Caco-2 (cell line): ENCODE results near the gene CRYBA4. TPM values are rescaled to one million over a fixed set of nuclear protein-coding genes. Genes with fewer than 3 reads are reported as not detected.

ENCODE experiments used
- BruUV-seq: library from RNA; stranded (reverse); fragments of 400-500 nt; replicated peaks from 2 replicates; lab custom pipeline; 2021; lab: Mats Ljungman, UMichigan
- CTCF ChIA-PET: fragments of 300-600 bp; sonication (Branson Sonifier 250); formaldehyde crosslinking; loops from one replicate; lab custom pipeline; 2022; ENCODE audit warnings: antibody characterized with exemption; lab: Charles Lee
- POLR2A ChIA-PET: fragments of 300-600 bp; sonication (Branson Sonifier 250); formaldehyde crosslinking; loops from one replicate; lab custom pipeline; 2022; ENCODE audit warnings: antibody characterized with exemption; lab: Charles Lee
- DNase-seq, 2 experiments: peaks; one replicate each; pipeline versions ENCODE4 v3.0.0 to v3.0.0-alpha.2; 2020 to 2022
- H3K27me3 ChIP-seq: replicated peaks from 2 replicates; pipeline ENCODE4 v1.6.0; 2011; ENCODE audit warnings: low read length; ENCODE audit not compliant: control insufficient read depth, insufficient read depth
- H3K36me3 ChIP-seq: 2 replicates; pipeline ENCODE4 v1.5.1; 2011; ENCODE audit warnings: low read length; ENCODE audit not compliant: control insufficient read depth, insufficient read depth
- H3K4me1 ChIP-seq: fragments of 250-450 bp; sonication (Bioruptor Pico); 2 replicates; pipeline ENCODE4 v1.5.1; 2020; ENCODE audit warnings: mild to moderate bottlenecking
- H3K4me3 ChIP-seq: 2 replicates; pipeline ENCODE4 v1.5.1; 2011; ENCODE audit warnings: low read depth, mild to moderate bottlenecking, control low read depth, low read length
- H3K9me3 ChIP-seq: fragments of 250-450 bp; sonication (Bioruptor Pico); 2 replicates; pipeline ENCODE4 v1.5.1; 2020; ENCODE audit warnings: mild to moderate bottlenecking, moderate library complexity
- H3K27ac Mint-ChIP-seq: one replicate; pipeline ENCODE4 v1.8.0; 2022; ENCODE audit warnings: mixed read lengths; ENCODE audit not compliant: unreplicated experiment
- H3K27me3 Mint-ChIP-seq: one replicate; pipeline ENCODE4 v1.8.0; 2022; ENCODE audit warnings: mixed read lengths; ENCODE audit not compliant: insufficient read depth, unreplicated experiment
- H3K36me3 Mint-ChIP-seq: one replicate; pipeline ENCODE4 v1.8.0; 2022; ENCODE audit warnings: mild to moderate bottlenecking, mixed read lengths; ENCODE audit not compliant: insufficient read depth, unreplicated experiment
- H3K4me1 Mint-ChIP-seq: one replicate; pipeline ENCODE4 v1.8.0; 2022; ENCODE audit warnings: low read depth, mixed read lengths; ENCODE audit not compliant: unreplicated experiment
- H3K4me3 Mint-ChIP-seq: one replicate; pipeline ENCODE4 v1.8.0; 2022; ENCODE audit warnings: mild to moderate bottlenecking, moderate library complexity, mixed read lengths; ENCODE audit not compliant: unreplicated experiment
- H3K9me3 Mint-ChIP-seq: one replicate; pipeline ENCODE4 v1.8.0; 2022; ENCODE audit warnings: mixed read lengths; ENCODE audit not compliant: unreplicated experiment
- intact Hi-C: fragments of 100-400 bp; cut with micrococcal nuclease; formaldehyde crosslinking; loops from one replicate; pipeline ENCODE4 v1.10.0; 2022; ENCODE audit not compliant: unreplicated experiment
- total RNA-seq: library from RNA; stranded (reverse); gene quantifications from 2 replicates; pipeline ENCODE4 v1.2.3, GENCODE V29; 2022
- TF ChIP-seq, protein P1 (sequence below), 2 experiments: fragments of 200-600 bp in 1 of 2; IDR thresholded peaks; 1 replicate in 1 of 2; 2 replicates in 1 of 2; pipeline versions ENCODE4 v1.5.1 to v1.8.0; 2011 to 2022; ENCODE audit warnings: antibody characterized with exemption in 1 of 2, control low read depth in 1 of 2, inconsistent platforms in 1 of 2, low read depth in 1 of 2, low read length in 1 of 2, mild to moderate bottlenecking in 1 of 2, moderate library complexity in 1 of 2; ENCODE audit not compliant: insufficient read depth in 1 of 2, severe bottlenecking in 1 of 2, unreplicated experiment in 1 of 2

The CRYBA4 gene
- total RNA-seq, 1 experiment from 2014 or later, result 0.68 TPM

DNA sequence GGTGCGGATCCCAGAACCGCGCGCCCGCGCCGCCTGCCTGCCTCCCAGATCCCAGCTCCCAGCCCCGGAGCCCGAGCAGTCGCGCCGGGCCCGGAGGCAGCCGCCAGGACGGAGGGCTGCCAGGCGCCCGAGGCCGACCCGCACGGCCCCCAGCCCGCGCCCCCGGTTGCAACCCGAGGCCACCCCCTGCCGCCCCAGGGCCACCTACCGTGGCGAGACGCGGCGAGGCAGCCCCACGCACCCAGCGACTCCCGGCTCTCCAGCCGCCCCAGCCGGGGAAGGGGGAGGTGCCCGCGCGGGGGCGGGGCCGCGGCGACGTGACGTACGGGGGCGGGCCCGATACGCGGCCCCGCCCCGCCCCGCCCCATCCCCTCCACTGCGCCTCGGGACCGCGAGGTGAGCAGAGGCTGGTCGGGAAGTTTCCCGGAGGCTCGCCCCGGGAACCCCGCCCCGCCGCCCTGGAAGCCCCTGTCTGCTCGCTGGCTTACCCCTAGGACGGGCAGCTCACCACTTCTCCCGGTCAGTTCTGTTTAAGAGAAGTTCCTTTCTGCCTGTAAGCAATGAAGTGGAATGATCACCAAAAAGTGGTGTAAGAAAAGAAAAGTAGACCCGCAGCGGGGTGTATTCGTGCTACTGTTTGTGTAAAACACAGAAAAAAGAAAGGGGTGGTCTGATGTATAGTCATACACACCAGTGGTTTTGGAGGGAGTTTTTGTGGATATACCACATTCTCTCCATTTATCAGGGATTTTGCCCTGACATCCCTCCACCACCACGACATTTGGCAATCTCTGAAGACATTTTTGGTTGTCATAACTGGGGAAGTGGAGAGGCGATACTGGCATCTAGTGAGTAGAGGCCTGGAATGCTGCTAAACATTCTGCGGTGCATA is 31.7 kb upstream of the CRYBA4 start, which contains the start of gene TPST2:
Gene TPST2 (minus strand): TSS at position 288 of the 892 bp plus-strand sequence. CDS start 48,502 bp downstream, outside the sequence.
- no peaks in the 10 kb centered on the region for H3K4me1 Mint-ChIP-seq
- ChIA-PET POLR2A (interaction anchor here (0.6 kb wide), 1 partner anchor 10 kb away, joined by 3 read pairs; no protein-coding TSS in a partner anchor), CTCF (no interaction called here)
- Histone ChIP-seq H3K36me3 (no peaks in the 10 kb centered on the region), H3K27me3 (no peaks in the 10 kb centered on the region), H3K4me1 (no peaks in the 10 kb centered on the region), H3K9me3 (no peaks in the 10 kb centered on the region), H3K4me3 (peak within 1 kb of the TSS; percentile 80)
- H3K9me3 Mint-ChIP-seq, result no peaks in the 10 kb centered on the region
- intact Hi-C loops, result no loop called here
- peak within 1 kb of the TSS; percentile 79 for H3K4me3 Mint-ChIP-seq
- no peaks in the 10 kb centered on the region for H3K27me3 Mint-ChIP-seq
- TF ChIP-seq, protein P1, sequence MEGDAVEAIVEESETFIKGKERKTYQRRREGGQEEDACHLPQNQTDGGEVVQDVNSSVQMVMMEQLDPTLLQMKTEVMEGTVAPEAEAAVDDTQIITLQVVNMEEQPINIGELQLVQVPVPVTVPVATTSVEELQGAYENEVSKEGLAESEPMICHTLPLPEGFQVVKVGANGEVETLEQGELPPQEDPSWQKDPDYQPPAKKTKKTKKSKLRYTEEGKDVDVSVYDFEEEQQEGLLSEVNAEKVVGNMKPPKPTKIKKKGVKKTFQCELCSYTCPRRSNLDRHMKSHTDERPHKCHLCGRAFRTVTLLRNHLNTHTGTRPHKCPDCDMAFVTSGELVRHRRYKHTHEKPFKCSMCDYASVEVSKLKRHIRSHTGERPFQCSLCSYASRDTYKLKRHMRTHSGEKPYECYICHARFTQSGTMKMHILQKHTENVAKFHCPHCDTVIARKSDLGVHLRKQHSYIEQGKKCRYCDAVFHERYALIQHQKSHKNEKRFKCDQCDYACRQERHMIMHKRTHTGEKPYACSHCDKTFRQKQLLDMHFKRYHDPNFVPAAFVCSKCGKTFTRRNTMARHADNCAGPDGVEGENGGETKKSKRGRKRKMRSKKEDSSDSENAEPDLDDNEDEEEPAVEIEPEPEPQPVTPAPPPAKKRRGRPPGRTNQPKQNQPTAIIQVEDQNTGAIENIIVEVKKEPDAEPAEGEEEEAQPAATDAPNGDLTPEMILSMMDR (IDR thresholded peaks at IDR 0.05; ENCODE audit: insufficient read depth in 1 of 2, low read depth in 1 of 2, low read length in 1 of 2, severe bottlenecking in 1 of 2, unreplicated experiment in 1 of 2), result no peak
- DNase-seq, result peak; percentile 65 to 82
- no TSS peak for BruUV-seq
- H3K36me3 Mint-ChIP-seq, result no peaks in the 10 kb centered on the region
- H3K27ac Mint-ChIP-seq, result peak within 1 kb of the TSS; percentile 70

DNA sequence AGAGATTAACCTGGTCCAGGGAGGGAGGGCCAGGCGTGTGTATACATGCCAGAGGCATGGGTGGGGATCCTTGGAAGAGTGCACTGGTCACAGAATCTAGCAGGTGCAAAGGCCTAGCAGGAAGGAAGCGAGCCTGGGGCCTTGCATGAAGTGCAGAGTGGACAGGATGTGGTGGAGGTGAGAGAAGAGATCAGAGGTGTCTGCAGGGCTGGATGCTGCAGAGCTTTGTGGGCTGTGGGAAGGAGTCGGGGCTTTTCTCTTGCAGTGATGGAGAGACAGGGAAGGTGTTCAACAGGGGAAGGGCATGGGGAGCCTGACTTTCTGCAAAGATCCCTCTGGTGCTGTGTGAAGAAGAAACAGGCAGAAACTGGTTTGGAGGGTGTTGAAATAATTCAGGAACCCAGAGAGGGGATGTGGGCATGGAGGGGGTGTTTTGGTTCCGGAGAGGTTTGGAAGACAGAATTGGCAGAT is 29.3 kb upstream of the CRYBA4 start:
- H3K27me3 Mint-ChIP-seq, result peaks cover 4% of the 10 kb centered on the region
- intact Hi-C loops, result no loop called here
- Histone ChIP-seq H3K27me3 (no peaks in the 10 kb centered on the region; the same call in 1 of the 2 replicates), H3K4me3 (no peak overlapping the region), H3K36me3 (no peaks in the 10 kb centered on the region), H3K9me3 (no peaks in the 10 kb centered on the region), H3K4me1 (no peaks in the 10 kb centered on the region)
- no peak overlapping the region for H3K27ac Mint-ChIP-seq
- H3K9me3 Mint-ChIP-seq, result no peaks in the 10 kb centered on the region
- no peaks in the 10 kb centered on the region for H3K36me3 Mint-ChIP-seq
- CTCF ChIA-PET, result interaction anchor here (0.7 kb wide), 1 partner anchor 9 kb away, joined by 3 read pairs; no protein-coding TSS in a partner anchor
- POLR2A ChIA-PET, result no interaction called here
- H3K4me1 Mint-ChIP-seq, result no peaks in the 10 kb centered on the region
- no peak overlapping the region for H3K4me3 Mint-ChIP-seq
- DNase-seq, result no peak
- BruUV-seq, result no TSS peak
- TF ChIP-seq, protein P1 (IDR thresholded peaks at IDR 0.05; ENCODE audit: insufficient read depth in 1 of 2, low read depth in 1 of 2, low read length in 1 of 2, severe bottlenecking in 1 of 2, unreplicated experiment in 1 of 2), result no peak

DNA sequence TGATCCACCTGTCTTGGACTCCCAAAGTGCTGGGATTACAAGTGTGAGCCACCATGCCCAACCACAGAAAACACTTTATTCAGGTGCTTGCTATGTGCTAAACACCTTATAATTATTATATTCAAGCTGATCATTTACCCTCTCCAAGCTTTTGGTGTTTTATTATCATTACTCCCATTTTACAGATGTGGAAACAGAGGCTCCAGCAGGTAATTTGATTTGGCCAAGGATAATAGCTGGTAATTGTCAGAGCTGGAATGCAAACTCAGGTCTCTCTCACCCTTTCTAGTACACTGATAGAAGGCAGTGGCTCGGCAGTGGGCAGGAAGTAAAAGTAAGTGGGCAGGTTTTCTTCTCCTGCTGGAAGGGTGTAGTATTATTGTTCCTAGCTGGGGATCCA is 28.0 kb upstream of the CRYBA4 start:
- Mint-ChIP-seq H3K4me1 (no peaks in the 10 kb centered on the region), H3K9me3 (no peaks in the 10 kb centered on the region), H3K27me3 (peaks cover 8% of the 10 kb centered on the region), H3K36me3 (no peaks in the 10 kb centered on the region), H3K4me3 (no peak overlapping the region), H3K27ac (no peak overlapping the region)
- no peak for DNase-seq
- TF ChIP-seq, protein P1 (IDR thresholded peaks at IDR 0.05; ENCODE audit: insufficient read depth in 1 of 2, low read depth in 1 of 2, low read length in 1 of 2, severe bottlenecking in 1 of 2, unreplicated experiment in 1 of 2), result no peak
- no peaks in the 10 kb centered on the region for H3K9me3 ChIP-seq
- no TSS peak for BruUV-seq
- no peaks in the 10 kb centered on the region; the same call in 1 of the 2 replicates for H3K27me3 ChIP-seq
- POLR2A ChIA-PET, result no interaction called here
- CTCF ChIA-PET, result no interaction called here
- H3K4me1 ChIP-seq, result no peaks in the 10 kb centered on the region
- H3K36me3 ChIP-seq, result no peaks in the 10 kb centered on the region
- intact Hi-C loops, result no loop called here
- H3K4me3 ChIP-seq, result no peak overlapping the region
